OCI-M1 (cell line): ENCODE results near the gene ZNF778.
"Not testable (repeated sequence)": the region's sequence is repeated elsewhere in the genome, so short reads cannot be mapped to it uniquely, and the experiment has no call there.

Experiments used
- DNase-seq: peaks from one replicate; lab custom pipeline; 2025; lab: John Stamatoyannopoulos, UW

ZNF778 gene

GRCh38 chr16:89217138-89217387 is 440 bp upstream of the ZNF778 start:
- no peak for DNase-seq

DNA sequence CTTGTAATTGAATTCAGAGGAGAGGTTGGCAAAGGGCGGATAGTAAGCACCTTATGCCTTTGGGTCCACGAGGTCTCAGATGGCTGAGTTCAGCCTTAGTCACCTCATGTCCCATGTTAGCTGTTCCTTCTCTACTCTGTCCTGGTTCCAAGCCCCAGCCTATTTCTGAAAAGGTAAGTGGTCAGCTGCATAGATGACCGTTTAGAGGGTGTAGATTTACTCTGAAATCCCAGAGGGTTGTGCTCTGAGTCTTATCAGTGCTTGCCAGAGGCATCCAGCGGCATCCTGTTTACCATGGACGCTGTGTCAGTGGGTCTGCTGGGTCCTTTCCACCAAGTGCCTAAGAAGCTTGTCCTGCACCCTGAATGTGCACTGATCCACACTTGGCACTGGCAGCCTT is 1.9 kb downstream of the ZNF778 start:
- peak; percentile 14 for DNase-seq

- DNase-seq = no peak
Measured at GRCh38 chr16:89221604-89222003, 4.1 kb downstream of the ZNF778 start.

GRCh38 chr16:89222931-89223330 is 5.4 kb downstream of the ZNF778 start:
- DNase-seq = no peak

DNA sequence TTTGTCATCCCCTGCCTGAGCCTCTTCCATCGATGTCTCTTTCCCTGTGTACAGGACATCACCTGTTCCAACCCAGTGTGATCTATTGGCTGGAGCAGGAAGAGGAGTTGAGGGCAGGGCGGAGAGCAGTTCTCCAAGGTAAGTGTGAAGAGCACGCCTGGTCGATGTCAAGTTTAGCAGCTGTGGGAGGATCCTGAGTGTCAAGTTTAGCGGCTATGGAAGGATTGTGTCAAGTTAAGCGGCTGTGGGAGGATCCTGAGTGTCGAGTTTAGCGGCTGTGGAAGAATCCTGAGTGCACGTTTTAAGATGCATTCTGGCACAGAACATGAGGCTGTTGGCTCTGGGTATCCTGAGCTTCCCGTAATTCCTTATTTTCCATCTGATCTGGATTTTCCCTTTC is 7.2 kb downstream of the ZNF778 start:
- no peak for DNase-seq

GRCh38 chr16:89230255-89230654 is 12.8 kb downstream of the ZNF778 start:
- DNase-seq = no peak

DNA sequence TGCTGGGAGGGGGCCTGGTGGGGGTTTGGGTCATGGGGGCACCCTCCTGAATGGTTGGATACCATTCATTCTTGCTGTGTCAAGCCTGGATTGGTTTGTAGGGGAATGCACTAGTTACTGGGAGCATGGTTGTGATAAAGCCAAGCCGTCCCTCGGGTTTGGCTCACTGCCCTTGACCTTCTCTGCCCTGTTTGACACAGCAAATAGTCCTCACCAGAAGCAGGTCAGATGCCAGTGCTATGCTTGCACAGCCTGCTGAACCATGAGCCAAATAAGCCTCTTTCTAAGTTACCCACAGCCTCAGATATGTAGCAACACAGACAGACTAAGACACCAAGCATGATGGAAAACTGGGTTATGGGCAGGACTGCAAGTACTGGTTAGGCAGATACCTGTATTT is 14.6 kb downstream of the ZNF778 start:
- no peak for DNase-seq

DNA sequence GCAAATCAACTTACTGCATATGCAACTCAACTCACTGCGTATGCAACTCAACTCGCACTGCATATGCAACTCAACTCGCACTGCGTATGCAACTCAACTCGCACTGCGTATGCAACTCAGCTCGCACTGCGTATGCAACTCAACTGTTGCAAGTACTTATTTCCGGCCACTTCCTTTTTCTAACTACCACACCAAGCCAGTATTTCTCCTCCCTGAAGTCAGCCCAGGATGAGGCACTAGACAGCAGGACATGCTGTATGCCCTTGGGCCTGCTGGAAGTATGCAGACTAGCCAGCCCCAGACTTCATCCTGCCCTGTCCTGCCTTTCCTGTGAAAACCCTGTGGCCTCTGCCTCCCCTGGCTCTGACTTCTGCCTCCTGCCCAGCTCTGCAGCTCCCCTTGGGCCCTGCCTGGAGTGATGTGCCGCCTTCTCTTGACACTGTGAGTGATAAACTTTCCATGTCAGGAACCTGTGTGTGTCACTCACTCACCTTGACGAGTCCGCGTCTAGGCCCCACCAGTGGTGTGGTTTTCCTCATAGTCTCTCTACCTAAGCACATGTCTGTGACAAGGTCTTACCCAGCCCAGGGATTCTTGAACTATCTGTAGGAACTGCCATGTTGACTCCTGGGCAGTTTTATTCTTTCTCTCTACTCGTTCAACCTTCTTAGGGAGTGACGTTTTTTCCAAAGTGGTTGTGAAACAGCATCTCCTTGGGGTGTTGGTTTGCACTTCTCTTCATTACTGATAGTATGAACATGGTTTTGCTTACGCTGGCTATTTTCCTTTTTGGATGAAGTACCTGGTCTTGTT is 16.4 kb downstream of the ZNF778 start:
- no peak for DNase-seq

DNA sequence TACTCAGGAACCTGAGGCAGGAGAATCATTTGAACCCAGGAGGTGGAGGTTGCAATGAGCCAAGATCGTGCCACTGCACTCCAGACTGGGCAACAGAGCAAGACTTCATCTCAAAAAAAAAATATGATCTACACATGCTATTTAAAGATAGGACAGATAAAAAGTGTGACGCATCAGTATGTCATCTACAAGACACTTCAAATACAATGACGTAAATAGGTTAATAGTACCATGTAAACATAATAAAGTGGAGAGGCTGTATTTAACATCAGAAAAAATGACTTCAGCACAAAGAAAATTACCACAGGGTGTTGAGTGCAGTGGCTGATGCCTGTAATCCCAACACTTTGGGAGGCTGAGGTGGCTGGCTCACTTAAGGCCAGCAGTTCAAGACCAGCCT is 20.2 kb downstream of the ZNF778 start:
- no peak for DNase-seq

DNA sequence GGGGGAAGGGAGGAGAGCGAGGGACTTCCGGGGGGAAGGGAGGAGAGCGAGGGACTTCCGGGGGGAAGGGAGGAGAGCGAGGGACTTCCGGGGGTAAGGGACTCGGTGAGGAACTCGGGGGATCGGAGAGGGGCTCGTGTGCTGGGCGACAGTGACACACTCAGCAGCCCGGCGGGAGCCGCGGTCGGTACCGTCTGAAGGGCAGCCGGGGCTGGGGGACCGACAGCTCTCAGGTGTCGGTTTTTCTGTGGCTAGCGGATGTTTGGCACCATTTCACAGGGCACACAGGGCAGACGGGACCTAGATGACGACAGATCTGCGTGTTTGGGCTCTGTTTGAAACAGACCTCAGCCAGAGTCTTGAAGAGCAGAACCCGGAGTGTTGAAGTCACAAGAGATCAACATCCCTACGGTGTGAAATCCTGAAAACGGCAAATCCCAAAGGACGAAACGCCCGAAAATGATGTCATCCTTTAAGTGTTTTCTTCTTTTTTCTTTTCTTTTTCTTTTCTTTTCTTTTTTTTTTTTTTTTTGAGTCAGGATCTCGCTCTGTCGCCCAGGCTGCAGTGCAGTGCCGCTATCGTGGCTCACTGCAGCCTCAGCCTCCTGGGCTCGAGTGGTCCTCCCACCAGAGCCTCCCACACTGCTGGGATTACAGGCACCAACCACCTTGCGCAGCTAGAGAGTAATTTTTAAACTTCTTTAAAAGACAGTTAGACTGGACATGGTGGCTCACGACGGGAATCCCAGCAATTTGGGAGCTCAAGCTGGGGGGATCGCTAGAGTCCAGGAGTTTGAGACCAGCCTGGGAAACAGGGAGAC is 23.9 kb downstream of the ZNF778 start:
- DNase-seq = peak; percentile 79

GRCh38 chr16:89242795-89243200 is 25.3 kb downstream of the ZNF778 start:
- DNase-seq = no peak

DNA sequence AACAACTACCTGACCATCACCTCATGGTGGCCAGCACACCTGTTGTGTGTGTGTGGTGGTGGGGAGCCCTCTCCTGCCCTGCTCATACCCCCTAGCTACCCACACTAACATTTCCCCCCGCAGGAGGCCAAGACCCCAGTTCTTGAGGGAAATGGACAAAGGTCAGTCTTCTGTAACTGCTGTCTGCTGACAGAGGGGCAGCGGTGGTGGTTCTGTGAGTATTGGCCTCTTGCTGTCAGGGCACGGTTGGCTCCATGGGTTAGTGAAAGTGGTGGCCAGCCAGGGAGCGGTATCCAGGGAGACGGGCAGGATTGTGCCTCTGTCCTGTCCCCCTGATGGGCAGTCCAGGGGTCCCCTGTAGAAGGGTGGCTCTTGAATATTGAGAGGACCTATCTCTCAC is 26.2 kb downstream of the ZNF778 start:
- DNase-seq = no peak

GRCh38 chr16:89244264-89244663 is 26.8 kb downstream of the ZNF778 start:
- DNase-seq = not testable (repeated sequence)

- DNase-seq = no peak
Measured at GRCh38 chr16:89244754-89245153, 27.3 kb downstream of the ZNF778 start.

GRCh38 chr16:89246383-89246902 is 28.9 kb downstream of the ZNF778 start:
- DNase-seq = no peak

DNA sequence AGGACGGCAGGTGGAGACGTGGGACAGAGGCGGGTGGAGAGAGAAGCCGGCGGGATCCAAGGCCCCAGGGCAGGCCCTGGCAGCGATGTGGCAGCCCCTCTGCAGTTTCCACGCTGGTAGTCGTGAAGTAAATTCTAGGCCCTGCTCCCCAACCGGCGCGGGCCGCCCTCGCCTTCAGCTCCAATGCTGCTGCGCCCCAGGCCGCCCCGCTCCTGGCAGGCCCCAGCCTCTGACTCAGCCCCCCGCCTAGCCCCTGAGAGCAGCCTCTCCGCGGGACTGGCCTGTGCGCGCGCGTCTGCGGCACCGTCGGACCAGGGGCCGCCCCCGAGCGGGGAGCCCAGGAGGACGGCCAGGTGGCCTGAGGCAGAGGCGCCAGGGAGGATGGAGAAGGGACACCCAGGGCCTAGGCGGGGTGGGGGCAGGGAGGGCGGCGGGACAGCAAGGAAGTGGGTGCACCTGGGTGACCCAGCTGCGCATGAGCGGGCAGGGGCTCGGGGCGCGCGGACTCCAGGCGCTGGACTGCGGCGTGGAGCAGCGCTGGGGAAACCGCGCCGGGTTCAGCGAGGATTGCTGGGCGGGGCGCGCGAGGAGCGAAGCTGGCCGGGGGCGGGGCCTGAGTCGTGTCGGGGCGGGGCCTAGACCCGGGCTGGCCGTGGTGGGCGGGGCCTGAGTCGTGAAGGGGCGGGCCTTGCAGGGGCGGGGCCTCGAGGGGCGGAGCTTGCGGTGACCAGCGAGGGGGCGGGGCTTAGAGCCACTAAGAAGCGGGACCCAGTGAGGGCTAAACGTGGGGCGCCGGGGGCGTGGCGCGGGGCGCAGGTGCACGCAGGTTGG is 29.6 kb downstream of the ZNF778 start:
- peak; percentile 89 for DNase-seq

- not testable (repeated sequence) for DNase-seq
Measured at GRCh38 chr16:89247734-89248075, 30.2 kb downstream of the ZNF778 start.

- DNase-seq = no peak
Measured at GRCh38 chr16:89248196-89248982, 30.9 kb downstream of the ZNF778 start.

DNA sequence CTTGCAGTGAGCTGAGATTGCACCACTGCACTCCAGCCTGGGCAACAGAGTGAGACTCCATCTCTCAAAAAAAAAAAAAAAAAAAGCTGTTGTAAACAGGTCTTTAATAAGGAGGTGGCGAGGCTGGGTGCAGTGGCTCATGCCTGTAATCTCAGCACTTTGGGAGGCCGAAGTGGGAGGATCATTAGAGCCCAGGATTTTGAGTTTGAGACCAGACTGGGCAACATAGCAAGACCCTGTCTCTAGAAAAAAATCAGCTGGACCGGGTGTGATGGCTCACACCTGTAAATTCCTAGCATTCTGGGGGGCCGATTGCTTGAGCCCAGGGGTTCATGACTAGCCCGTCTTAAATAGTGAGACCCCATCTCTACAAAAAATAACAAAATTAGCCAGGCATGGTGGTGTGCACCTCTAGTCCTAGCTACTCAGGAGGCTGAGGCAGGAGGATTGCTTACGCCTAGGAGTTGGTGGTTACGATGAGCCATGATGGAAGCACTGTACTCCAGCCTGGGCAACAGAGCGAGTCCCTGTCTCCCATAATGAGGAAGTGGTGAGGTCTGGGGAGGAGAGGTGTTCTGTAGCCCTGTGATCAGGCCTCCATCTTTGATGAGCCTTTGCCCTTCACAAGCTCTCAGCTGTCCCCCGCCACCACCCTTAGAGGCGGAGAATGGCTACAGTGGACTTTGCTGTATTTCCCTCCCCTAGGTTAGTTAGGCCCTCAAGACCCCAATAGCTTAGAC is 36.2 kb downstream of the ZNF778 start:
- no peak for DNase-seq

- DNase-seq = no peak
Measured at GRCh38 chr16:89256651-89257254, 39.2 kb downstream of the ZNF778 start.

GRCh38 chr16:89257281-89257731 is 39.8 kb downstream of the ZNF778 start:
- no peak for DNase-seq
